ENCODE measurements around the gene HHAT. TPM values are rescaled to one million over a fixed set of nuclear protein-coding genes. Genes with fewer than 3 reads are reported as not detected.
A peak's percentile ranks its signal among the peaks of the same experiment; 100 is the strongest.
"Not testable (repeated sequence)": the region's sequence is repeated elsewhere in the genome, so short reads cannot be mapped to it uniquely, and the experiment has no call there.

The HHAT gene
- total RNA-seq, 1 experiment from 2014 or later = 7.2 TPM

DNA sequence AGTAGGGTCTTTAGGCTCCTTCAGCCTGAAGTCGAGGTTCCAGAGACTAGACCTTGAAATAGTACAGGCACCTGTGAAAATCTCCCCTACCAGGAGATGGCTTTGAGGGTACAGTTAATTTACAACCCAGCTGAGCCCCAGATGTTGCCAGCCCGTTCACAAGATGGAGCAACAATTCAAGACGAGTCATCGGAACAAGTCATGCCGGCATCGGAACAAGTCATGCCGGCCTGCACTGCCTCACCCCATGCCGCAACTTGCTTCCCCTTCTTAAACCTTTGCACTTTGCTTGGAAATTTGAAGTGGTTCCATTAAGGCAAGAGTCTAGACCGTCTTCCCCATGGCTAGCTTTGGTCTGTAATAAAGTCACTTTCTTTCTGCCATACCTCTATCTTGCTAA lies 16.0 kb downstream of the HHAT start:
- in situ Hi-C loops (cut with HindIII; ENCODE audit: low sequenced_read_pairs) = no loop called here

DNA sequence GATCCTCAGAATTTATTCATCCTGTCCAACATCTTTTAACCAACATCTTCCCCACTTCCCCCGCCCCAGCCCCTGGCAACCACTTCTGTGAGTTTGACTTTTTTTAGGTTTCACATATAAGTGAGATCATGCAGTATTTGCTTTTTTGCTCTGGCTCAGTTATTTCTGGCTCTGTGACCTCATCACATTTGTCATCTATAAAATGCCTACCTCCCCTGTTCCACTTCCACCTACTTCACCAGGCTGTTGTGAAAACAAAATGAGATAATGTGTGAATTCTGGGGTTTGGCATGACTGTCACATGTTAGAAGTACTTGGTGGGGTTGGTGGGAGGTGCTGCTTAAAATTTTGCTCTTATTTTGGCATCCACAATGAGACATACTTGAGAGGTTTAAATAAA lies 18.4 kb downstream of the HHAT start:
- DNase-seq (ENCODE audit: low spot score) = no peak
- in situ Hi-C loops (cut with HindIII; ENCODE audit: low sequenced_read_pairs) = no loop called here

More for the DNA sequence above, 16.0 kb downstream of the HHAT start:
- DNase-seq (ENCODE audit: low spot score) = no peak

DNA sequence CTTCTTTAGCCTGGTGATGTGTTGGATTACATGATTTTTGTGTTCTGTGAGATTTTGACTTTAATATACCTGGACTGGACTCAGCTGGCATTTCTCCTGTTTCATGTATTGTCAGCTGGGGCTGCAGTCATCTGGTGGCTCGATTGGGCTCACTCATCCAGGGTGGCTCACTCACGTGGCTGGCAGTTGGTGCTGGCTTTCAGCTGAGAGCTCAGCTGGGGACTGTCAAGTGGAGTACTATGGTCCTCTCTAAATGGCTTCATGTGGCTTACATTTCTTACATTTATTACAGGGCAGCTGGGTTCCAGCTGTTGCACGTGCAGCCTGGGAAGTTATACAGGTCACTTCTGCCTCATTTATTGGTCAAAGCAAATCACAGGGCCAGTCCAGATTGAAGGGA lies 22.8 kb downstream of the HHAT start:
- no peak for DNase-seq (ENCODE audit: low spot score)
- in situ Hi-C loops (cut with HindIII; ENCODE audit: low sequenced_read_pairs) = loop anchor here (25.0 kb wide), 1 partner anchor 514 kb away; the partner anchor contains the start of gene UTP25

DNA sequence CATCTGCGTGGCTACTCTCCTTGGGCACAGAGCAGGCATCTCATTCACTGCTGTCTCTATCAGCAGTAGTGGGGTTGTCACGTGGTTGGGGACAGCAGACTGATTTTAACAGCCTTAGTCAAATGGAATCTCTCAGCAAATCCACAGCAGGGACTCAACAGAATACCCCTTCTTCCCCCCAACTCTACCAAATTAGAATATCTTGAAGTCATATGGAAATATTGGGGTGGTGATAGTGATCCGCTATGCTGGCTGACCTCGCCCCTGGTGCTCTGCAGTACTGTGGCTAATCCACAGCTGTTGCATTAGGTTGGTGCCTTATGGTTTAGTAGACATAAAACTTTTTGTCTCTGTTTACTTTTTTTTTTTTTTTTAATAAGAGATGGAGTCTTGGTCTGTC lies 23.9 kb downstream of the HHAT start:
- no peak for DNase-seq (ENCODE audit: low spot score)
- in situ Hi-C loops (cut with HindIII; ENCODE audit: low sequenced_read_pairs) = loop anchor here (25.0 kb wide), 1 partner anchor 515 kb away; the partner anchor contains the start of gene UTP25

DNA sequence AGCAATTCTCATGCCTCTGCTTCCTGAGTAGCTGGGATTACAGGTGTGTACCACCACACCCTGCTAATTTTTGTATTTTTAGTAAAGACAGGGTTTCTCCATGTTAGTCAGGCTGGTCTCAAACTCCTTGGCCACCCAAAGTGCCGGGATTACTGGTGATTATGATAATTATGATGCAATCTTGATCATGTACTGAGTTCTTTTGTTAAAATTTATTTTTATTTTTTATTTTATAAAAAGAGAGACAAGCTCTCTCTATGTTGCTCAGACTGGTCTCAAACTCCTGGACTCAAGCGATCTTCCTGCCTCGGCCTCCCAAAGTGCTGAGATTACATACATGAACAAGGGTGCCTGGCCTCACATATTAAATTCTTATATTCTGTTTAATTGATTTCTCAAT lies 25.6 kb downstream of the HHAT start:
- DNase-seq (ENCODE audit: low spot score) = not testable (repeated sequence)
- in situ Hi-C loops (cut with HindIII; ENCODE audit: low sequenced_read_pairs) = loop anchor here (25.0 kb wide), 1 partner anchor 517 kb away; the partner anchor contains the start of gene UTP25

DNA sequence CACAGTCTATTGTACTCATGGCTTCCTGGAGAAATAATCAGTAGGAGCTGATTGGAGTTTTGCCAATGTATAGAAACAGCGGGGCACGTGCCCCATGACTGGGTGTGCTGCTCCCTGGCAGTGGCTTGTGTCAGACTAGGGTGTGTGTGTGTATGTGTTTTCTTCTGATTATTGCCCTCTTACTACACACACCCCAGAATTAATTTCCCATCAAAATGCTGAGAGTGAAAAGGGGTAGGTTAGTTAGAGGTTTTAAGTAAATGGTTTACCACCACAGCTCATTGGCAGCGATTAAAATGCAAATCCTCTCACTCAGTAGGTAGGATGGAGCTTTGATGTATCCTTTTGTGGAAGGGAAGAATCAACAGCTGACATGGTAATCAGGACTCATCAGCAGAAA lies 29.9 kb downstream of the HHAT start:
- no peak for DNase-seq (ENCODE audit: low spot score)
- in situ Hi-C loops (cut with HindIII; ENCODE audit: low sequenced_read_pairs) = loop anchor here (25.0 kb wide), 1 partner anchor 521 kb away; the partner anchor contains the start of gene UTP25

DNA sequence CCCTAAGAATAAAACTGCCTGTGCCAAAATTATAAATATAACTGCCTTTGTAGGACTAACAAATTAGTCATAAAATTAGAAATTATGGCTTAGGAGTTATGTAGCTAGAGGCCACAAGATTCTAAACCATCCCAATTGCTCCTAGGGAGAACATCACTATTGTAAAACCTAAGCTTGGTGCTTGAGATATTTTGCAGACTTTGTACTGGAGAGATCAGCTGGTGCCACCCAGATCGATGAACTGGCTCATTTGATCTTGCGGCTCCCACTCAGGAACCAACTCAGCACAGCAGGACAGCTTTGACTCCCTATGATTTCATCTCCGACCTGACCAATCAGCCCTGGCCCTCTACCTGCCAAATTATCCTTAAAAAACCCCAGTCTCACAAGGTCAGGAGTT lies 30.6 kb downstream of the HHAT start:
- DNase-seq (ENCODE audit: low spot score) = no peak
- in situ Hi-C loops (cut with HindIII; ENCODE audit: low sequenced_read_pairs) = loop anchor here (25.0 kb wide), 1 partner anchor 522 kb away; the partner anchor contains the start of gene UTP25

DNA sequence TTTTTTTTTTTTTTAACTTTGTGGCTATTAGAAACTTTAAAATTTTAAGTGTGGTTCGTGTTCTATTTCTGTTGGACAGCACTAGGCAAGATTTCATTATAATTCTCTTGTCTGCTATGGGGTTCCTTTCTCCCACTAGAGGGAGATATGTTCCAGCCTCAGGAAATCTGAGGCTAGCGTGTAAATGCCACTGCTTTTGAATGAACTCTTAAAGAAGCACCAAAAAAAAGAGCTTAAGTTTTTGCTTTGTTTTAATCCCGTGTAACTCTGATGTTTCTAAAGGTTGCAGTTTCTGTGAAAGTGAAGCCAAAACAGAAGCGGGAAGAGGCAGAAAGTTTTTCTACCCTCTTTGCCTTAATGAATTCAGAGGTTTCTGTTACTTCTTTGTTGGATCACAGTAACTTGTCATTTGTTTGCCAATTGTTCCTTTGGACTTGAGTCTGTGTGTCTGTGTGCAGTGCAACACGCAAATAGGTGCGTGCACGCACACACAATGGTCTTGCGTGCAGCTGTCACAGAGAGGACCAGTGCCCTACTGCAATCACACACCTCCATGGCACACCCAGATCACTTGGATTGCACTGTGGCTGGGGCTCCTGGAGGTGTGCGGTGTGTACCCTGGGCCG lies 32.3 kb downstream of the HHAT start:
- in situ Hi-C loops (cut with HindIII; ENCODE audit: low sequenced_read_pairs) = loop anchor here (25.0 kb wide), 1 partner anchor 524 kb away; the partner anchor contains the start of gene UTP25
- DNase-seq (ENCODE audit: low spot score) = peak; percentile 53

DNA sequence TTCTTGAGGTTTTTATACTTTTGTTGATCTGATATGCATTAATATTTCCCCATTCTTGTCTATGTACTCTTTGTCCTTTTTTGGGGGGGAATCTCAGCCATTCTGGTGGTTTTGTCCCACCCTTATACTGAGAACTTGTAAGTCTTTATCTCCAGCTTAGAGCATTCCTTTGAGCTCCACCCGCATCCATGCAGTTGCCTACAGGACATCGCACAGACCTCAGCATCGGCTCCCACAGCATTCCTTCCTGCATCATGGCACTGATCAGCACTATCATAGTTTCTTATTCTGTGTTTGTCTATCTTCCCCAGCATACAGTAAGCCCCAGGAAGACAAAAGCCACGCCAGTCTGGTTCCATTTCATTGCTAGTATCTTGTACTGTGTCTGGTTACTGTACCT lies 33.0 kb downstream of the HHAT start:
- in situ Hi-C loops (cut with HindIII; ENCODE audit: low sequenced_read_pairs) = loop anchor here (25.0 kb wide), 1 partner anchor 524 kb away; the partner anchor contains the start of gene UTP25
- DNase-seq (ENCODE audit: low spot score) = no peak

DNA sequence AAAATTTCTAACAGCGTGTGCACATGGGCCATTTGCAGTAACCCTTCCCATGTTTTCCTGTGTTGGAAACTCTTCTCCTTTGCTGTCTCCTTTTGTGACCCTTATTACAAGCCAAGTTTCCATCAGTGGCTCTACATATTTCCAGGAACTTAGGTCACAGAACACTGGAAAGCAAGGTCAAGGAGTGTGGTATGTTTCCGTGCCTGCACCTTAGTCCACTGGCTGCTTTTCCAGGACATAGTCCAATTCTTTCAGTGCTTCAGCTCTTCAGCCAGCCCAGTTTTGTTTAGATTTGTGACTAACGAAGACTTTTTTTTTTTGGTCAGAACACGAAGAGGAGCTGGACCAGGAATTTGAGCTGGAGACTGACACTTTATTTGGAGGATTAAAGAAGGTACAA lies 33.8 kb downstream of the HHAT start:
- in situ Hi-C loops (cut with HindIII; ENCODE audit: low sequenced_read_pairs) = loop anchor here (25.0 kb wide), 1 partner anchor 525 kb away; the partner anchor contains the start of gene UTP25
- DNase-seq (ENCODE audit: low spot score) = no peak

DNA sequence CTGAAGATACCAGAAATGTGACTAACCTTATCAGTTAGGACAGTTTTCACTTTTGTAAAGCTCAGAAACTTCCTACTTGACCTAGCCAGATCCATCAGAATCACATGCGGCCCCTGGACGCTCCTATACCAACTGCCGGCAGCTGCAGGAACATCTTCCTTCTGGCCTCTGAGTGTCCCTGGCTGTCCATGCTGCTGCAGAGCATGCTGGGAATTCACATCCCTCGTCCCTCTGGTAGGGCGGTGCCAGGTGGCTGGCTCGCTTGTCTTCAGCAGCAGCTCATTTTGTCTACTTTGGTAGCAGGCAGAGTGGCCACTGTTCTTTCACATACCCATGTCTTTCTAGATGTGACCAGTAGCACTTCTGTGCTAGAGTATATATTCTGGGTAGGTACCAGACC lies 34.4 kb downstream of the HHAT start:
- in situ Hi-C loops (cut with HindIII; ENCODE audit: low sequenced_read_pairs) = loop anchor here (25.0 kb wide), 1 partner anchor 526 kb away; the partner anchor contains the start of gene UTP25
- no peak for DNase-seq (ENCODE audit: low spot score)

DNA sequence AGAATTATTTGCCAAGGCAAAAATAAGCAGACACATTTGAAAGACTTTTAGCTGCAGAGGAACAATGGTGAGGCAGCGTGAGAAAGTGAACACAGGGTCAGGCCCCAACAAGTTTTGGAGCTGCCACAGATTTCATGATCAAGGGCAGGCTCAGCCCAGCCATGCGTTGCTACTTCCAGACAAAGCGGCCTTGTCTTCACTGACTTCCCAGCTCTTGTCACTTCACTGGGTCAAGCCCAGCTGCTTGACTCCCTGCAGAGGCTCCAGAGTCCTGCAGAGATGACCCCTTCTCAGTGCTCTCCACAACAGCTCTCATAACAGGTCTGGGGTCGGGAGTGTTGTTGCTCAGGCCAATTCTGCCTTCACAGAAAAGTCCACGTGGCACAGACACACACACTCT lies 35.8 kb downstream of the HHAT start:
- peak; percentile 15 for DNase-seq (ENCODE audit: low spot score)
- in situ Hi-C loops (cut with HindIII; ENCODE audit: low sequenced_read_pairs) = loop anchor here (25.0 kb wide), 1 partner anchor 527 kb away; the partner anchor contains the start of gene UTP25

DNA sequence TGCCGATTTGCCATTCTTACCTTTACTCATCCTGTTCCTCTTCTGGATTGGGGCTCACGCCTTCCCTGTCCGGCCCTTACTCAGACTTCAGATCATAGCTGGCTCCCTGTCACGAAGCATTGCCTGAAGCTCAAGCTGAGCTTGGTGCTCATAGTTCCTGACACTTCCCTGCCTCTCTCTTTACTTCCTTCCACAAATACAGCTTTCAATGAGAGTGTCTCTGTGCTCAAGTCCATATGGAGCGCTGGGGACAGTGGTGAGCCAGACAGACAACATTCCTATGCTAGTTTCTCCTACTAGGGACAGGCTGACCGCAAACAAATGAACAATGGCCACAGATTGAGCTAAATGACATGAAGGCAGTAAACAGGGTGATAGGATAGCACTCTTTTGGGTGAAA lies 38.1 kb downstream of the HHAT start:
- DNase-seq (ENCODE audit: low spot score) = no peak
- in situ Hi-C loops (cut with HindIII; ENCODE audit: low sequenced_read_pairs) = loop anchor here (25.0 kb wide), 1 partner anchor 529 kb away; the partner anchor contains the start of gene UTP25

DNA sequence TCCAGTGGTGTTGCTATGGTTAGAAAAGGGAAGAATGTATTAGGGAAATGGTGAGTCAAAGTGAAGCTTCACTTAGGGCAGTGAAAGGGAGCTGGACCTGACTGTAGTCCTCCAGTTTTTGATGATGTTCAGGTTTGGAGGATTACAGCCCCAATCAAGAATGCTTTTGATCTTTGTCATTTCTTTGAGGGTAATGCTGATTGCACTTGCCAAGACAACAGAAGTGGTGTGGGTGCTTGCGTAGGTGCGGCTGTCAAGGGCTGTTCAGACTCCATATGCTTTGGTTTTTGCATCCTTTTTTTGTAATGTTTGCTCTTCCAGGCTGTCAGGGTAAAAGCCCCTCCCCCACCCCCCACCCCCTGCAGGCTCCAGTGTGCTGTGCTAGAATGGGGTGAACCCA lies 38.9 kb downstream of the HHAT start:
- in situ Hi-C loops (cut with HindIII; ENCODE audit: low sequenced_read_pairs) = loop anchor here (25.0 kb wide), 1 partner anchor 530 kb away; the partner anchor contains the start of gene UTP25
- DNase-seq (ENCODE audit: low spot score) = no peak

DNA sequence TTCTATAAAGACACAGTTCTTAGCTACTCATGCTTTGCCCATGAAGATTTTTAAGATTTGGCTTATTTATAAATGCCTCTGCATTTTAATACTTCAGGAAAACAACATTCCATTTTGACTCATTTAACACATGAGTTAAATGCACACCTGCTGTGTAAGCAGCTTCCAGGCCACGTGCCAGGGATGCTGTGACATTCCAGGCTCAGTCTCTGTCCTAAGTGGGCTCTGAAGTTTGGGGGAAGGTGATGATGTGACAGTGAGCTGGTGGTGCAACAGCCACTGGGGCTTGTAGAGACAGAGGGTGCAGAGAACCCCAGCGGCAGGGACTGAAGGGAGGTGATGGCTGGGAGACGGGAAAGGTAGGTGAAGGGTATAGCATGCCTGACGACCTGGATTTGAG lies 40.7 kb downstream of the HHAT start:
- DNase-seq (ENCODE audit: low spot score) = no peak
- in situ Hi-C loops (cut with HindIII; ENCODE audit: low sequenced_read_pairs) = loop anchor here (25.0 kb wide), 1 partner anchor 532 kb away; the partner anchor contains the start of gene UTP25

DNA sequence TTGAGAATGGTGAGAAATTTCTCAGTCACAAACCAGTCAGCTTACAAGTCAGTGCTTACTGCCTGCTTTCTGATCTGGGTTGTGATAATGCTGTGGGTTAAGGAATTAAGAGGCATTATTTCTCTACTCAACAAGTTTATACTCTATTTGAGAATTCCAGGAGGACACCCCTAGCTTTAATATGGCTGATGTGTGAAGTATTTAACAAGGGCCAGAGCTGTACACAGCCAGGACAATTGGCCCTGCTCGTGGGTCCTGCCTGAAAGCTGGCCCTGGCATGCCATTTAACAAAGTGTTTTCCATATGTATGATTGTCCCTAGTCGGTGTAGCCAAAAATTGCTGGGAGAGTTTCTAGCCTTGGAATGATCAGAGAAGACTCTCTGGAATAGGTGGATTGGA lies 43.2 kb downstream of the HHAT start:
- no peak for DNase-seq (ENCODE audit: low spot score)
- in situ Hi-C loops (cut with HindIII; ENCODE audit: low sequenced_read_pairs) = loop anchor here (25.0 kb wide), 1 partner anchor 535 kb away; the partner anchor contains the start of gene UTP25

DNA sequence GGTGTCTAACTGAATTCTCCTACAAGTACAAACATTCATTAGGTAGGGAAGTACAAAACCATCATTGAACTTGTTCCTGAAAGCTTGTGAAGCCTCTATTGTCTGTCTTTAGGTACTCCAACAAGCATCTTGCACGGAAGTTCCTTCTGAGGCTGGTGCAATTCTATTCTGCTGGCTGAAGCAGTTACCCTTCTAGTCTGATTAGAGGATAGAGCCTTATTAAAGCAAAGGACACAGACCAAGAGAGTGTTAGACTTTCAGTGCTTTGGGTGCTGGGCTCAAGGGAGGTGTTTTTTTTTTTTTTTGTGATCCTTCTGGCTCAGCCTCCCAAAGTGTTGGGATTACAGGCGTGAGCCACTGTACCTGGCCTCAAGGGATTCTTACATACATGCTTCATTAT lies 43.8 kb downstream of the HHAT start:
- in situ Hi-C loops (cut with HindIII; ENCODE audit: low sequenced_read_pairs) = loop anchor here (25.0 kb wide), 1 partner anchor 535 kb away; the partner anchor contains the start of gene UTP25
- no peak for DNase-seq (ENCODE audit: low spot score)

DNA sequence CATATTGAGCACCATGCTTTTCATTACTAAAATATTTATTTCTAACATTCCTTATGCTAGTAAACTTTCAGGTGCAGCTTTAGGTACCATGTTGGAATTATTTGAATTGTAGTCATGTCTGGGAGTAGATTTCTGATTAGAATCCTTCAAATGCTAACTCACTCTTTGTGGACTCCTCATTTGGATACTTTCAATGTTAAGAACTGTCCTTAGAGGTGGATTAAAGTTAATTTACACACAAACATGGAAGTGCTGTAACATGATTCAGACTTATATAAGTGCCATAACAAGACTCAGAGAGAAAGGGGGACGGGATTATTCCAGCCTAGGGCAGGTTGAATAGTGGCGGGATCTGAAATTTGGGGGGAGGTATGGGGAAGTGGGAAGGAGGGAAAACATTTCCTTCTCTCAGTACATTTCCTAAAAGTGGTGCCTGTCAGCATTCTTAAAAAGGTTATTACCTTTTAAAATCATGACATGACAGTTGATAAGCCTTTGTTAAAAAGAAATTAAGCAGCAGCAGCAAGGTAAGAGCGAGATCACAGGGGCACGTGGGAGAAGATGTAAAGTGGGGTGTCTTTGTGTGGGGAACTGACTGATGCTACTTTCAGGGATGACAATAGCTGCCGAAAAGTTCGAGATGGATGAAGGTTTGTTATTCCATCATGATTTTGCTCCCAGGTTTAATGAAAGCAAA lies 44.4 kb downstream of the HHAT start:
- in situ Hi-C loops (cut with HindIII; ENCODE audit: low sequenced_read_pairs) = loop anchor here (25.0 kb wide), 1 partner anchor 536 kb away; the partner anchor contains the start of gene UTP25
- DNase-seq (ENCODE audit: low spot score) = no peak

DNA sequence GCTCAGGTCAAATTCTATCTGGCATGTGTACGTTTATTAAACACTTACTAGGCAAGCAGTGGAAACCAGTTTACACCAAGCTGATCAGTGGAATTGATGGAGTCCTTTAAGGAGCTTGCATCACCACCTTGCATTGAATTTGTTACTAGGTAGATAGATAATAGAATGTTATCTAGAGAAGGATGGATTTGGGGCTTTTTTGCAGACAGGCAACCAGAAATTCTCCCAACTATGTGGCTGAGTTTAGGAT lies 44.9 kb downstream of the HHAT start:
- in situ Hi-C loops (cut with HindIII; ENCODE audit: low sequenced_read_pairs) = loop anchor here (25.0 kb wide), 1 partner anchor 536 kb away; the partner anchor contains the start of gene UTP25

More for the DNA sequence above, 44.9 kb downstream of the HHAT start:
- no peak for DNase-seq (ENCODE audit: low spot score)
